ENCODE data around the gene PTGDS.
A peak's percentile ranks its signal among the peaks of the same experiment; 100 is the strongest.
"Not testable (repeated sequence)": the region's sequence is repeated elsewhere in the genome, so short reads cannot be mapped to it uniquely, and the experiment has no call there.

PTGDS gene

DNA sequence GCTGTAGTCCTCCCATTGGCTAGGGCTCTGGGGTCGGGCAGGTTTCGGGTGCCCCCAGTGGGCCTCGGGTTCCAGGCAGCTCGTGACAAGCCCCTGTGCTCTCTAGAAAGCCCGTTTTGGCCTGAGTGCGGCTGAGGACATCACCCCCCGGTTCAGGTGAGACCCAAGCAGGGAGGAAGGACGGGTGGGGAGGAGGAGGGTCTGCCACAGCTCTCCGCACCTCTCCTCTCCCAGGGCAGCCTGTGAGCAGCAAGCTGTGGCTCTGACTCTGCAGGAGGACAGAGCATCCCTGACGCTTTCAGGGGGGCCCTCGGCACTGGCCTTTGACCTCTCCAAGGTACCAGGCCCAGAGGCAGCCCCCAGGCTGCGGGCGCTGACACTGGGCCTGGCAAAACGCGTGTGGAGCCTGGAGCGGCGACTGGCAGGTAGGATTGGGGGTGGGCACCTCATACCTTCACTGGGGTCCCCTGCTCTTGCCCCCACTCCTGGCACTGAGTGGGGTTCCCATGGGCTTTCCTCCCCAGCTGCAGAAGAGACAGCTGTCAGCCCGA is 15.6 kb downstream of the PTGDS start:
- no peak for DNase-seq

DNA sequence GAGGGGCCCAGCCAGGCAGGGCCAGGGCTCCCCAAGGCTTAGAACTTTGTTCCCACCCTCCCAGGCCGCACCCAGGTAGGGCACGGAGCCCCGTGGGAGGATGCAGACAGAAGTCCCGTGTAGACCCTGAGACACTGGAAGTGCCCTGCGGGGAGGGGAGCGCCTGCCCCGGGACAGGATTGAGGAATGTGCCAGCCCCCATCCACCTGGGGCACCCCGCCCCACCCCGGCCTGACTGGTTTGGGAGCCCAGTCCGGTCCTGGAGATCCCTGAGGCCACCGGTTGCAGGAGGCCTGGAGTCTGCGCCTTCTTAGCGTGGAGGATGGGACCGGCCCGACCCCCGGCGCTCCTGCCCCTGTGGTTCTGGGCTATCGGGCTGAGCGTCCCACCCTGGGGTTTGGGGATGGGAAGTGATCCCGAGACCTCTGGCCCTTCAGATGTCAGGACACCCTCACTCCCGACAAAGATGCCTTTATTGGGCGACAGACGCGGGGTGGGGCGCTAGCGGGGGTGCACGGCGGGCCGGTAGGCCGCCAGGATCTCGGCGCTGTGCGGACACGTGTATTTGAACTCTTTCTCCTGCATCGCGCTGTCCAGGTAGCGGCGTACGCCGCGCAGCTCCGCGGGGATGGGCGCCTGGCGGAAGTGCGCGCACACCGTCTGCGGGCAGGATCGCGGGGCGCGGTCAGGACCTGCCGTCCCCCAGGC is 17.0 kb downstream of the PTGDS start:
- DNase-seq, result no peak

- DNase-seq, result no peak
Measured at GRCh38 chr9:136994888-136995230, 17.6 kb downstream of the PTGDS start.

DNA sequence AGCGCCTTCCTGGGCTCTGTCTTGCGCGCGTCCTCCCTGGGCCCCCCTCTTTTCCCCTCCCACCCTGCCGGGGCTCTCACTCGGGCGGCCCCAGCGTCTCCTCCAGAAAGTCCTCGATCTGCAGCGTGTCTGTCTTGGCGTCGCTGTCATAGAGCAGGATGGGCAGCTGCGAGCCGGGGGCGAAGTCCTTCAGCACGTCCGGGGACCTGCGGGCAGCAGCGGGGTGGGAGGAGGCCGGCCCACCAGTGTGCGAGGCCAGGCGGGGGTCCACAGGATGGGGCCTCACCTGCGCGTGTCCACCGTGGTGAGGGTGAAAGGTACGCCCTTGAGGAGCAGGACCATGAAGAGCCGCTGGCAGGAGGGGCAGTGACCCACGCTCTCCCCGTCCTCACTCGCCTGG is 18.1 kb downstream of the PTGDS start:
- DNase-seq, result no peak

GRCh38 chr9:136995772-136996311 is 18.5 kb downstream of the PTGDS start:
- no peak for DNase-seq

- DNase-seq, result peak; percentile 48 to 49
Measured at GRCh38 chr9:136996361-136997292, 19.3 kb downstream of the PTGDS start, which contains the start of gene CLIC3. CLIC3 (minus strand) TSS chr9:136996568; CDS start chr9:136996543, 25 bp downstream.

DNA sequence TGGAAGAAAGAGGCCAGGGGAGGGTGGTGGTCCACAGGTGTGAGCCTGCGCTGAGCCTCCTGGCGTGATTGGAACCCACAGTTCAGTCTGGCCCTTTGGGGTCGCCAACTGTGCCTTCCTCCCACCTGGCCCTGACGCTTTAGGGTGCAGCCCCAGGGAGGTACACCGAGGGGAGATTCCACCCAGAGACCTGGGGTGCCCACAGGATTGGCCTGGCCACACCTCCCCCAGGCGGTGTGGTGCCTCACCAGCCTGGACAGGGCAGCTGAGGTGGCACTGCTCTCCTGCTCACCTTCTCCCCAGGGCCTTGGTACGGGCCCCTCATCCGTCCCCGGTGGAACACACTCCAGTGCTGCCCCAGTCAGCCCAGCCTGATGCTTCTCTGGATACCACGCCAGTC is 20.1 kb downstream of the PTGDS start:
- no peak for DNase-seq

GRCh38 chr9:136997830-136998234 is 20.5 kb downstream of the PTGDS start:
- no peak for DNase-seq

- no peak for DNase-seq
Measured at GRCh38 chr9:137000177-137000930, 23.1 kb downstream of the PTGDS start.

- no peak for DNase-seq
Measured at GRCh38 chr9:137001857-137002645, 24.7 kb downstream of the PTGDS start.

GRCh38 chr9:137002646-137003041 is 25.3 kb downstream of the PTGDS start:
- no peak for DNase-seq

DNA sequence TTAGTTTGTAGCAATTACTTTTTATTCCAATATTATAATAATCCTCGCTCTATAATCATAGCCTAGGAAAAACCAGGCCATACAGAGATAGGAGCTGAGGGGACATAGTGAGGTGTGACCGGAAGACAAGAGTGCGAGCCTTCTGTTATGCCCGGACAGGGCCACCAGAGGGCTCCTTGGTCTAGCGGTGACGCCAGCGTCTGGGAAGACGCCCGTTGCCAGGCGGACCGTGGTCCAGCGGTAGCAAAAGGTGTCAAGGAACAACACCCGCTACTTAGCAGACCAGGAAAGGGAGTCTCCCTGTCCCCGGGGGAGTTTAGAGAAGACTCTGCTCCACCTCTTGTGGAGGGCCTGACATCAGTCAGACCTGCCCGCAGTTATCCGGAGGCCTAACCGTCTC is 27.0 kb downstream of the PTGDS start:
- DNase-seq, result not testable (repeated sequence)

- no peak for DNase-seq
Measured at GRCh38 chr9:137006116-137007003, 29.1 kb downstream of the PTGDS start.

DNA sequence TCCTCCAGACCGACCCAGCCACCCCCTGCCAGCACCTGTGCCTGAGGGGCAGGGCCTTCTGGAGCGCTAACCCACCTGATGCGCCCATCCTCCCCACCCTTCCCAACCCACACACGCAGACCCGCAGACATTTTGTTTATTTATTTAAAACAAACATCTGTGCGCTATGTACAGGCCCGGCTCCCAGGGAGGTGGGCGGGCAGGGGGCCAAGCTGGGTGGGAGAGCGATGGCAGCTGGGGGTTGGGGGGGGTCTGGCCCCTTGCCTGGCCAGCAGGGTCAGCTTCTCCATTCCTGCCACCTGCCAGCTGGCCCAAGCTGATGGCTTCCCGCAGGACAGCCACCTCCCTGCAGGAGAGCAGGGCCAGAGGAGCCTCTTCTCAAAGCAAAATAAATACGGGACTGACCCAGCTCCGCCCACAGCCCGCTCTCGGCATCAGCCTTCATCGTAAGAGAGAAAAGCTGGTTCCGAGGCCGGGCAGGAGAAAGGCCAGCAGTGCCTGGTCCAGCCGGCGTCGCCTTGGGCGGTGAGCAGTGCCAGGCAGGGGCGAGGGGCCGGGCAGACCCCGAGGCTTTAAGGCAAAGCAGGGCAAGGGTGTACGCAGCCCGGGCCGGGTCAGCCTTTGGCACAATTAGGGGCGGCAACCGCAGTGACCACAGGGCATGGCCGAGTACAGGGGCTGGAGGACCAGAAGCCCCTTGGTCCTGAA is 30.0 kb downstream of the PTGDS start:
- DNase-seq, result no peak

DNA sequence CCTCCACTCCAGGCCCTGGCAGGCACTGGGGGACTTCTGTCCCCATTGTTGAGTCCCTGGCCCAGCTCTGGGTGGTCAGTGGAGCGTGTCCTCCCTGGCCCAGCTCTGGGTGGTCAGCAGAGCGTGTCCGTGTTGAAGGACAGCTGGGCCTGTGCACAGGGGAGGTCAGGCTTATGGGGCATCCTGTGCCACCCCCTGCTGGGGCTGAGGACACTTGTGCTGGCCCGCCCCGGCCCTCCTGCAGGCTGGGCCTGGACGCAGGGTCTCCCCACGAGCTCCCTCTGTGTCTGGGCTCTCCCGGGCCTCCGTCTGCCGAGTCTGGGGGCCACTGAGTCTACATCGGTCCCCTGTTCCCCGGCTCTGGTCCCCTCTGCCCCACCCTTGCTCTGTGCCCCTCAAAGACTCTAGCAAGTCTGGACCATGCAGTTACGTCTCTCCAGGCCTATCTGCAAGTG is 30.5 kb downstream of the PTGDS start:
- no peak for DNase-seq

GRCh38 chr9:137008312-137008711 is 31.0 kb downstream of the PTGDS start:
- no peak for DNase-seq

DNA sequence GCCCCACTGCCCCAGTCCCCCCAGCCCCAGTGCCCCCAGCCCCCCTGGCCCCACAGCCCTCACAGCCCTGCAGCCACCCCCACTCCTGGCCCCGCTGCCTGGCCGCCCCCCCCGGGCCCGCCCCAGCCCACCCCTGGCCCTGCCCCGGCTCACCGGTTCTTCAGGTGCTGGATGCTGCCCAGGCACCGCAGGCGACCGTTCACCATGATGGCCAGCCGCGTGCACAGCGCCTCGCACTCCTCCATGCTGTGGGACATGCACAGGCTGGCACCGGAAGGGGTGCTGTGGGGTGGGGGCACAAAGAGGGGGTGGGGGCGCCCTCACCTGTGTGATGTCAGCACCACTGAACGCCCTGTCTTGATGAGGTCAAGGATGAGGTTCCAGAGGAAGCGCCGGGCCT is 31.9 kb downstream of the PTGDS start:
- no peak for DNase-seq

GRCh38 chr9:137009938-137010732 is 32.8 kb downstream of the PTGDS start:
- no peak for DNase-seq

- DNase-seq, result no peak
Measured at GRCh38 chr9:137011156-137011555, 33.9 kb downstream of the PTGDS start.
